Ishikawa (cell line): Measurements from ENCODE around the gene PLA2G4E.

Experiments used
- CEBPB ChIP-seq: IDR thresholded peaks from 2 replicates; pipeline ENCODE4 v1.6.1; 2012
- CREB1 ChIP-seq: IDR thresholded peaks from 2 replicates; pipeline ENCODE4 v1.6.1; 2012; ENCODE audit warnings: low read depth
- EGR1 ChIP-seq: IDR thresholded peaks from 2 replicates; pipeline ENCODE4 v1.6.1; 2012
- EP300 ChIP-seq: IDR thresholded peaks from 2 replicates; pipeline ENCODE4 v1.6.1; 2012; ENCODE audit warnings: borderline replicate concordance
- FOXM1 ChIP-seq: IDR thresholded peaks from 2 replicates; pipeline ENCODE4 v1.6.1; 2012; ENCODE audit warnings: low read depth, borderline replicate concordance
- MAX ChIP-seq: IDR thresholded peaks from 2 replicates; pipeline ENCODE4 v1.6.1; 2012
- NFIC ChIP-seq: IDR thresholded peaks from 2 replicates; pipeline ENCODE4 v1.6.1; 2012
- RAD21 ChIP-seq: IDR thresholded peaks from 2 replicates; pipeline ENCODE4 v1.6.1; 2012; ENCODE audit warnings: low read depth
- REST ChIP-seq: IDR thresholded peaks from 2 replicates; pipeline ENCODE4 v1.6.1; 2012; ENCODE audit warnings: low read depth, mild to moderate bottlenecking
- TAF1 ChIP-seq: IDR thresholded peaks from 2 replicates; pipeline ENCODE4 v1.6.1; 2012; ENCODE audit warnings: low read depth, mild to moderate bottlenecking
- TCF12 ChIP-seq: IDR thresholded peaks from 2 replicates; pipeline ENCODE4 v1.6.1; 2012; ENCODE audit warnings: low read depth
- TEAD4 ChIP-seq: IDR thresholded peaks from 2 replicates; pipeline ENCODE4 v1.6.1; 2012
- USF1 ChIP-seq: IDR thresholded peaks from 2 replicates; pipeline ENCODE4 v1.6.1; 2012
- YY1 ChIP-seq: IDR thresholded peaks from 2 replicates; pipeline ENCODE4 v1.6.1; 2012; ENCODE audit warnings: low read depth
- ZBTB7A ChIP-seq: IDR thresholded peaks from 2 replicates; pipeline ENCODE4 v1.6.1; 2012; ENCODE audit warnings: low read depth

PLA2G4E gene

GRCh38 chr15:42053010-42053409, 32.2 kb upstream of the PLA2G4E start:
- TF ChIP-seq MAX (no peak), TEAD4 (no peak), REST (no peak), ZBTB7A (no peak), TCF12 (no peak), EGR1 (no peak), NFIC (no peak), RAD21 (no peak), FOXM1 (no peak), CREB1 (no peak), TAF1 (no peak), YY1 (no peak)

GRCh38 chr15:42050484-42051255, 29.8 kb upstream of the PLA2G4E start:
- TF ChIP-seq EP300 (no peak), NFIC (no peak), FOXM1 (no peak), EGR1 (no peak), CEBPB (no peak), YY1 (no peak), TCF12 (no peak), USF1 (no peak)

- TF ChIP-seq TAF1 (no peak), YY1 (no peak), NFIC (no peak), RAD21 (no peak), TCF12 (no peak), EP300 (no peak), TEAD4 (no peak), FOXM1 (no peak), CEBPB (no peak), MAX (no peak), EGR1 (no peak)
Measured at GRCh38 chr15:42048821-42049200, 28.0 kb upstream of the PLA2G4E start.

GRCh38 chr15:42048080-42048820, 27.4 kb upstream of the PLA2G4E start:
- no peak for TF ChIP-seq NFIC
- no peak for TF ChIP-seq MAX
- no peak for TF ChIP-seq EP300
- no peak for TF ChIP-seq YY1
- no peak for TF ChIP-seq FOXM1
- no peak for TF ChIP-seq CREB1
- TF ChIP-seq RAD21, result no peak
- no peak for TF ChIP-seq REST
- TF ChIP-seq ZBTB7A, result no peak
- TF ChIP-seq TAF1, result no peak
- TF ChIP-seq TEAD4, result no peak
- no peak for TF ChIP-seq CEBPB
- TF ChIP-seq EGR1, result no peak
- no peak for TF ChIP-seq USF1
- TF ChIP-seq TCF12, result no peak

GRCh38 chr15:42046597-42046996, 25.8 kb upstream of the PLA2G4E start:
- no peak for TF ChIP-seq EP300
- TF ChIP-seq NFIC, result no peak
- TF ChIP-seq MAX, result no peak
- TF ChIP-seq YY1, result no peak
- no peak for TF ChIP-seq CREB1
- no peak for TF ChIP-seq CEBPB
- no peak for TF ChIP-seq TCF12
- no peak for TF ChIP-seq USF1
- no peak for TF ChIP-seq TAF1
- TF ChIP-seq EGR1, result no peak
- no peak for TF ChIP-seq TEAD4
- no peak for TF ChIP-seq RAD21
- no peak for TF ChIP-seq FOXM1
- TF ChIP-seq ZBTB7A, result no peak
